Astrocyte of the cerebellum (primary cell): ENCODE data around the gene SERTAD2.

Experiments used
- DNase-seq: peaks from one replicate; pipeline ENCODE4 v3.0.0-alpha.2; 2011; ENCODE audit warnings: low read depth
- H3K4me3 ChIP-seq: 2 replicates; pipeline ENCODE4 v1.5.1; 2011; ENCODE audit warnings: mild to moderate bottlenecking, low read depth, low read length, moderate library complexity
- CTCF ChIP-seq: IDR thresholded peaks from 2 replicates; pipeline ENCODE4 v1.5.1; 2012; ENCODE audit warnings: low read length, low read depth, moderate library complexity, mild to moderate bottlenecking; ENCODE audit errors: missing control alignments
- in situ Hi-C: cut with HindIII; loops from 2 replicates; pipeline ENCODE4 v1.10.0; 2017; ENCODE audit warnings: low sequenced_read_pairs

Gene SERTAD2

GRCh38 chr2:64632835-64633819 is 20.6 kb downstream of the SERTAD2 start:
- TF ChIP-seq CTCF = no peak
- no peak overlapping the region for H3K4me3 ChIP-seq
- in situ Hi-C loops = no loop called here
- DNase-seq = peak; percentile 24

GRCh38 chr2:64631771-64632170 is 21.9 kb downstream of the SERTAD2 start:
- in situ Hi-C loops = no loop called here
- no peak overlapping the region for H3K4me3 ChIP-seq
- DNase-seq = no peak
- TF ChIP-seq CTCF = no peak

GRCh38 chr2:64630752-64631151 is 23.0 kb downstream of the SERTAD2 start:
- no peak for DNase-seq
- H3K4me3 ChIP-seq = no peak overlapping the region
- in situ Hi-C loops = no loop called here
- no peak for TF ChIP-seq CTCF

GRCh38 chr2:64629875-64630274 is 23.8 kb downstream of the SERTAD2 start:
- no peak for TF ChIP-seq CTCF
- DNase-seq = no peak
- no peak overlapping the region for H3K4me3 ChIP-seq
- in situ Hi-C loops = no loop called here

- in situ Hi-C loops = no loop called here
- no peak for DNase-seq
- TF ChIP-seq CTCF = no peak
- no peak overlapping the region for H3K4me3 ChIP-seq
Measured at GRCh38 chr2:64629329-64629781, 24.4 kb downstream of the SERTAD2 start.

- TF ChIP-seq CTCF = no peak
- H3K4me3 ChIP-seq = no peak overlapping the region
- in situ Hi-C loops = no loop called here
- DNase-seq = no peak
Measured at GRCh38 chr2:64627860-64628841, 25.6 kb downstream of the SERTAD2 start.
